HG02885 (cell line): Measurements from ENCODE around the gene CALML5.

Experiments used
- ATAC-seq: cut with Tn5 transposase; IDR thresholded peaks from one replicate; pipeline ENCODE4 v1.9.1; 2021; ENCODE audit warnings: mild to moderate bottlenecking; ENCODE audit not compliant: unreplicated experiment, poor library complexity

CALML5 gene

GRCh38 chr10:5503477-5503835 is 4.1 kb upstream of the CALML5 start:
- ATAC-seq: no peak

GRCh38 chr10:5502571-5503476 is 3.5 kb upstream of the CALML5 start:
- no peak for ATAC-seq

GRCh38 chr10:5502061-5502521 is 2.7 kb upstream of the CALML5 start:
- no peak for ATAC-seq

- no peak for ATAC-seq
Observed at GRCh38 chr10:5500910-5501309, 1.5 kb upstream of the CALML5 start.

GRCh38 chr10:5500162-5500670 is 846 bp upstream of the CALML5 start:
- no peak for ATAC-seq

- no peak for ATAC-seq
Observed at GRCh38 chr10:5498791-5499492, 428 bp downstream of the CALML5 start.

GRCh38 chr10:5497948-5498730 is 1.2 kb downstream of the CALML5 start:
- ATAC-seq: no peak

GRCh38 chr10:5497289-5497688 is 2.1 kb downstream of the CALML5 start:
- no peak for ATAC-seq

- no peak for ATAC-seq
Observed at GRCh38 chr10:5496261-5497250, 2.8 kb downstream of the CALML5 start.

GRCh38 chr10:5494611-5495010 is 4.8 kb downstream of the CALML5 start:
- no peak for ATAC-seq

- no peak for ATAC-seq
Observed at GRCh38 chr10:5493691-5494090, 5.7 kb downstream of the CALML5 start.

GRCh38 chr10:5492929-5493576 is 6.3 kb downstream of the CALML5 start:
- ATAC-seq: no peak

GRCh38 chr10:5492322-5492855 is 7.0 kb downstream of the CALML5 start:
- no peak for ATAC-seq

- no peak for ATAC-seq
Observed at GRCh38 chr10:5491477-5491876, 7.9 kb downstream of the CALML5 start.

GRCh38 chr10:5490698-5491464 is 8.5 kb downstream of the CALML5 start:
- ATAC-seq: no peak

GRCh38 chr10:5490032-5490431 is 9.3 kb downstream of the CALML5 start:
- no peak for ATAC-seq

GRCh38 chr10:5488272-5489161 is 10.9 kb downstream of the CALML5 start:
- no peak for ATAC-seq
